Heart left ventricle (tissue), 13 donors: ENCODE data around the gene GTPBP6.

Experiments
- CTCF ChIP-seq, 12 donors: fragments of 200-600 bp; sonication (generic) in 4 of 12; IDR thresholded peaks; one replicate each; pipeline versions ENCODE4 v1.5.0 to v1.8.0; 2018 to 2022; ENCODE audit warnings: antibody characterized with exemption in 12 of 12, mild to moderate bottlenecking in 5 of 12
- POLR2A ChIP-seq, 2 donors: fragments of 450-650 bp; IDR thresholded peaks; one replicate each; pipeline ENCODE4 v1.6.1; 2017; ENCODE audit warnings: antibody characterized with exemption in 2 of 2, mild to moderate bottlenecking in 2 of 2, moderate library complexity in 2 of 2
- donor health status: ischemic (EF 13 %, LVEDD 7.1; RV severe dilation, severe dysfunction).
- donor health status: DM: no; HTN: yes; CAD: no.
- donor health status: DM: no; HTN: no; CAD: no.
- donor health status: ischemic (EF 25% LVEDD 6.9; RV normal size, moderate dysfunction).
- donor health status: ischemic (EF 25% LVEDD 5.7; RV mildly dilated, moderate dysfunction).
- donor health status: ischemic (EF 35%, LVEDD 5.7; RV mildly dilated, moderate dysfunction).
- donor health status: nonischemic (EF 11% LVEDD 7.7; RV severe dilation, severe dysfunction).
- donor health status: DM: yes; HTN: yes; CAD: no.
- donor health status: PGD.
- donor health status: ischemic (EF 29% LVEDD 5.4; RV normal size, mild dysfunction).
- donor health status: nonischemic (EF 23%, LVEDD 6.1; RV moderate dilation, normal function).

DNA sequence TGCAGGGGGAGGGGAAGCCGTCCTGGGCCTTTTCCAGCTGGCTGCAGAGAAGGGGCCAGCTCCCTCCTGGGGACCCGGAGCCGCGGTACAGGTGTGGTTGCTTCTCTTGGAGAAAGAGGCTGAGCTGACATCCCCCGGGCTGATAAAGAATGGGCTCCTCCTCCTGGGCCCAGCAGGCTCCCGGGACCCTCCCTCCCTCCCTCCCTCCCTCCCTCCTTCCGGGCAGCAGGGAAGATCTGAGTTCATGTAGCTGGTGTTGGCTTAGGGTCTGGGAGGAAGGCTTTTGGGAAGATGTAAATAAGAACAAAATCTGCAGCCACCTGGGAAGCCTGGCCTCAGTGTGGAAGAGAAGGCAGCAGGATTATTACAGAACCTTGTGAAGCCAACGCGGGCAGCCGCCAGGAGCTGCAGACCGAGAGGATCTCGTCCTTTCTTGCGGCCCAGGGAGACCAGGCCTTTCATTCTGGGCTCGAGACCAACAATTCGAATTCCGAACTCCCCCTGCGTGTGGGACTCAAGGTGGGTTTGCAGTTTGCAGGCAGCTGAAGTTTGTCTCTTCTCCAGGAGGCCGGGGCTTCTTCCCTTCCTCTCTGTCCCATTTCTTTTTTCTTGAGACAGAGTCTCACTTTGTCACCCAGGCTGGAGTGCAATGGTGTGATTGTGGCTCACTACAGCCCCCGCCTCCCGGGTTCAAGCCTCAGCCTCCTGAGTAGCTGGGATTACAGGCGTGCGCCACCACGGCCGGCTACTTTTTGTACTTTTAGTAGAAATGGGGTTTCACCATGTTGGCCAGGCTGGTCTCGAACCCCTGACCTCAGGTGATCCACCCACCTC is 37.2 kb downstream of the GTPBP6 start, which contains the start of gene PLCXD1:
- no peak for TF ChIP-seq CTCF (IDR thresholded peaks at IDR 0.05)
- no peak for TF ChIP-seq POLR2A (IDR thresholded peaks at IDR 0.05)
